Smooth muscle cell (in vitro differentiated cells): ENCODE data around the gene DHRS1. TPM values are rescaled to one million over a fixed set of nuclear protein-coding genes. Genes with fewer than 3 reads are reported as not detected.
A peak's percentile ranks its signal among the peaks of the same experiment; 100 is the strongest.

Source experiments
- DNase-seq: peaks from one replicate; lab custom pipeline; 2025; ENCODE audit not compliant: unreplicated experiment; lab: John Stamatoyannopoulos, UW
- H2AFZ ChIP-seq: fragments of 200-600 bp; sonication (generic); 2 replicates; pipeline ENCODE4 v1.6.0; 2016; ENCODE audit warnings: antibody characterized with exemption, low read depth, mild to moderate bottlenecking
- H3F3A ChIP-seq: fragments of 200-600 bp; sonication (generic); 2 replicates; pipeline ENCODE4 v1.6.0; 2017; ENCODE audit warnings: antibody characterized with exemption, low read depth
- H3K27ac ChIP-seq: fragments of 200-600 bp; sonication (generic); 2 replicates; pipeline ENCODE4 v1.5.1; 2016; ENCODE audit warnings: low read depth, mild to moderate bottlenecking
- H3K27me3 ChIP-seq: fragments of 200-600 bp; sonication (generic); 2 replicates; pipeline ENCODE4 v1.6.1; 2016; ENCODE audit warnings: low read depth, mild to moderate bottlenecking
- H3K36me3 ChIP-seq: fragments of 200-600 bp; sonication (generic); 2 replicates; pipeline ENCODE4 v1.5.1; 2016; ENCODE audit warnings: low read depth
- H3K4me1 ChIP-seq: fragments of 200-600 bp; sonication (generic); 2 replicates; pipeline ENCODE4 v1.5.1; 2016; ENCODE audit warnings: low read depth
- H3K4me2 ChIP-seq: fragments of 200-600 bp; sonication (generic); 2 replicates; pipeline ENCODE4 v1.6.0; 2016; ENCODE audit warnings: mild to moderate bottlenecking
- H3K4me3 ChIP-seq: fragments of 200-600 bp; sonication (generic); 2 replicates; pipeline ENCODE4 v1.5.1; 2016; ENCODE audit warnings: mild to moderate bottlenecking
- H3K79me2 ChIP-seq: fragments of 200-600 bp; sonication (generic); 2 replicates; pipeline ENCODE4 v1.6.0; 2016; ENCODE audit warnings: low read depth, mild to moderate bottlenecking
- H3K9ac ChIP-seq: fragments of 200-600 bp; sonication (generic); 2 replicates; pipeline ENCODE4 v1.6.0; 2016; ENCODE audit warnings: low read depth
- H3K9me3 ChIP-seq: fragments of 200-600 bp; sonication (generic); replicated peaks from 2 replicates; pipeline ENCODE4 v1.5.1; 2016; ENCODE audit warnings: low read depth
- H4K20me1 ChIP-seq: fragments of 200-600 bp; sonication (generic); 2 replicates; pipeline ENCODE4 v1.6.0; 2016; ENCODE audit warnings: low read depth
- WGBS: methylation state at CpG from one replicate; pipeline ENCODE4 v1.1.7; 2016; ENCODE audit warnings: low lambda C conversion rate; 5-methylcytosine and 5-hydroxymethylcytosine counted together
- polyA plus RNA-seq: library from polyadenylated mRNA; unstranded; fragments of >200 nt; fragmentation: Nextera tagmentation; extraction: Ambion mirVana; gene quantifications from 2 replicates; pipeline ENCODE4 v1.2.1, GENCODE V29; 2016
- total RNA-seq: library from RNA; depleted of rRNA; stranded (reverse); fragments of >200 nt; gene quantifications from 2 replicates; pipeline ENCODE4 v1.2.3, GENCODE V29; 2014
- TF ChIP-seq, protein P1 (sequence below): fragments of 200-600 bp; sonication (generic); IDR thresholded peaks from 2 replicates; pipeline ENCODE4 v1.5.1; 2017; ENCODE audit warnings: borderline replicate concordance, mild to moderate bottlenecking, antibody characterized with exemption; ENCODE audit not compliant: insufficient read depth, poor library complexity, severe bottlenecking

The DHRS1 gene
- total and polyA plus RNA-seq, 2 experiments from 2014 or later = 22.5 to 25.2 TPM

DNA sequence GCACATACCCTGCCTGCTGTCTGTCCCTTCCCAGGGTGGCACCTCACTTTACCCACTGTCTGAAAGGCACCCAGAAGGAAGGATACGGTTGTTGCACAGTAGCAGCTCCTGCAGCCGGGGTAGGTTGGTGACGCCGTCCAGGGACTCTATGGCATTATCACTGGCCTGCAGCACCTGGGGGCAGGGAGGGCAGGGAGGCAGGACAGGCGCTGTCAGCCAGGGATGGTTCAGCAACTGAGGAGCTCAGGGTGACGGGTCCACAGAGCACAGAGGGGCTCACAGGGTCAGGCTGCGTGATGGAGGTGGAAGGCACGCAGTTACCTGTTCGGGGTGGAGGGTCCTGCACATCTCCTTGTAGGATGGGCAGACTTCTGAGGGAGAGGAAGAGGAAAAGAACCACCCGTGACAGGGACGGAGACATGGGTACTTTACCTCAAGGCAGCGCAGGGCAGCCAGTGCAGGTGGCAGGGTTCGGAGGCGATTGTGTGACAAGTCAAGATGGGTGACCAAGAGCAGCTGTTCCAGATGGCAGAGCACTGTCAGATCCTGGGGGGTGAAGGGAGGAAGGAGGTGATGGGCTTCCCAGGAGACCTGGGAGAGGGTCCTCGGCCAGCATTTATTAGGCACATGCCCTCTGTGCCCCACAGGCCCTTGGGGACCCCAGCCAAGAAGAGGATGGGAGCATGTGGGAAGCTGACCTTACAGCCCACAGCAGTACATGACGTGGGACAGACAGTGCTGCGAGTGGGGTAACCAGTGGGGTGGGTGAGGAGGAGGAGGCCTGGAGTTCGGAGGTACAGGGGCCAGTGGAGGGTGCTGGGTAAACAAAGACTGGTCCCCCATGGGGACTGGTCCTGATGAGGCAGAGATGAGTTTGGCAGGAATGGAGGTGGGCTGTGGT, 33.0 kb downstream of the DHRS1 start:
- no peaks in the 10 kb centered on the region for H3K36me3 ChIP-seq
- H2AFZ ChIP-seq = no peak overlapping the region
- H4K20me1 ChIP-seq = no peaks in the 10 kb centered on the region
- 89% methylated on average over 18 of the region's 18 CpGs for WGBS
- H3K4me1 ChIP-seq = no peaks in the 10 kb centered on the region
- H3K9ac ChIP-seq = no peak overlapping the region
- DNase-seq = no peak
- no peaks in the 10 kb centered on the region for H3F3A ChIP-seq
- no peak overlapping the region for H3K27ac ChIP-seq
- no peaks in the 10 kb centered on the region for H3K27me3 ChIP-seq
- H3K9me3 ChIP-seq = no peaks in the 10 kb centered on the region
- TF ChIP-seq, protein P1, sequence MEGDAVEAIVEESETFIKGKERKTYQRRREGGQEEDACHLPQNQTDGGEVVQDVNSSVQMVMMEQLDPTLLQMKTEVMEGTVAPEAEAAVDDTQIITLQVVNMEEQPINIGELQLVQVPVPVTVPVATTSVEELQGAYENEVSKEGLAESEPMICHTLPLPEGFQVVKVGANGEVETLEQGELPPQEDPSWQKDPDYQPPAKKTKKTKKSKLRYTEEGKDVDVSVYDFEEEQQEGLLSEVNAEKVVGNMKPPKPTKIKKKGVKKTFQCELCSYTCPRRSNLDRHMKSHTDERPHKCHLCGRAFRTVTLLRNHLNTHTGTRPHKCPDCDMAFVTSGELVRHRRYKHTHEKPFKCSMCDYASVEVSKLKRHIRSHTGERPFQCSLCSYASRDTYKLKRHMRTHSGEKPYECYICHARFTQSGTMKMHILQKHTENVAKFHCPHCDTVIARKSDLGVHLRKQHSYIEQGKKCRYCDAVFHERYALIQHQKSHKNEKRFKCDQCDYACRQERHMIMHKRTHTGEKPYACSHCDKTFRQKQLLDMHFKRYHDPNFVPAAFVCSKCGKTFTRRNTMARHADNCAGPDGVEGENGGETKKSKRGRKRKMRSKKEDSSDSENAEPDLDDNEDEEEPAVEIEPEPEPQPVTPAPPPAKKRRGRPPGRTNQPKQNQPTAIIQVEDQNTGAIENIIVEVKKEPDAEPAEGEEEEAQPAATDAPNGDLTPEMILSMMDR = no peak
- H3K79me2 ChIP-seq = no peaks in the 10 kb centered on the region
- no peak overlapping the region for H3K4me2 ChIP-seq
- no peak overlapping the region for H3K4me3 ChIP-seq

DNA sequence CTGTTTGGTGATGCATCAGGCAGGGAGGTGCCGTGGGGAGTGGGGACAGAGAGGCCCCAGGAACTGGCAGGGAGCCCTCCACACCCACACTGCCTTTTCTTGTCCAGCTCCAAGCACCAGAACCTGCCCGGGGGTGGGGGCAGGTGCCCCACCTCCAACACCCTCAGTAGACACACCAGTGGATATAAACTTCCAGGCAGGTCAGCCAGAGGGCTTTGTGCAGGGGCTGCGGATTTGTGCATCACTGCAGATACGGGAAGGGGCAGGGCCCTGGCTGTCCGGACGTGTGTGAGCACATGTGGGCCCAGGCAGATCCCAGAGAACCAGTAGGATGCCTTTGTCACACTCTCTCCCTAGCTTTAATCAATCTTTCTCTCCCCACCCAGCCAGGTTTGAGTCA, 35.3 kb downstream of the DHRS1 start:
- Histone ChIP-seq H3K9ac (no peak overlapping the region), H3K27me3 (no peaks in the 10 kb centered on the region), H3K79me2 (no peaks in the 10 kb centered on the region), H3K27ac (peak overlapping the region; percentile 63), H3K36me3 (no peaks in the 10 kb centered on the region), H3K4me3 (no peak overlapping the region), H3F3A (no peaks in the 10 kb centered on the region), H3K4me2 (no peak overlapping the region), H4K20me1 (no peaks in the 10 kb centered on the region), H3K9me3 (no peaks in the 10 kb centered on the region), H2AFZ (no peak overlapping the region), H3K4me1 (no peaks in the 10 kb centered on the region)
- 70% methylated on average over 6 of the region's 6 CpGs for WGBS
- DNase-seq = no peak
- TF ChIP-seq, protein P1 = no peak

DNA sequence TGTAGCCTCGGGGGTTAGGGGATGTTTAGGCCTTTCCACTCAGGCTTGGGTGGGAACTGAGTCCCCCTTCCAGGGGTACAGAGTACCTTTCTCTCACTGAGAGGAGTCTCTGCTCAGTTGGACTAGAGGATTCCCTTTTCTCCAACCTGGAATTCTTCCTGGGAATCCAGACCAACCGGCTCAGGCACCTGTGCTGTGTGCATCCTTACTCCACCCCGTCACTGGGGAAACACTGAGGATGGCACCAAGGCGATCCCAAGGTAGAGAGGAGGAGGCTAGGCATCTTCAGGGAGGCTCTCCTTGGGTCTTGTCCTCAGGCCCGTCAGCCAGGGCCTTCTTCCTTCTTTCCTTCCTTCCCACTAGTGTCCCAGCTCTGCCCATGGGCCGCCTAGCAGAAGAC, 35.7 kb downstream of the DHRS1 start:
- Histone ChIP-seq H3K36me3 (no peaks in the 10 kb centered on the region), H3K9ac (no peak overlapping the region), H3K27ac (peak overlapping the region; percentile 63), H2AFZ (no peak overlapping the region), H3F3A (no peaks in the 10 kb centered on the region), H4K20me1 (no peaks in the 10 kb centered on the region), H3K27me3 (no peaks in the 10 kb centered on the region), H3K79me2 (no peaks in the 10 kb centered on the region), H3K9me3 (no peaks in the 10 kb centered on the region), H3K4me2 (no peak overlapping the region), H3K4me3 (no peak overlapping the region), H3K4me1 (no peaks in the 10 kb centered on the region)
- TF ChIP-seq, protein P1 = no peak
- WGBS = 56% methylated on average over 6 of the region's 6 CpGs
- no peak for DNase-seq
